Fibroblast of peridontal ligament (primary cell): ENCODE data around the gene PTCH1.

Experiments
- DNase-seq: peaks from one replicate; pipeline ENCODE4 v3.0.0-alpha.2; 2010; ENCODE audit errors: extremely low read depth

The PTCH1 gene

GRCh38 chr9:95516734-95517558, at the start of gene PTCH1:
Gene PTCH1, minus strand, starts transcription at chr9:95516971.
- peak; percentile 46 for DNase-seq

DNA sequence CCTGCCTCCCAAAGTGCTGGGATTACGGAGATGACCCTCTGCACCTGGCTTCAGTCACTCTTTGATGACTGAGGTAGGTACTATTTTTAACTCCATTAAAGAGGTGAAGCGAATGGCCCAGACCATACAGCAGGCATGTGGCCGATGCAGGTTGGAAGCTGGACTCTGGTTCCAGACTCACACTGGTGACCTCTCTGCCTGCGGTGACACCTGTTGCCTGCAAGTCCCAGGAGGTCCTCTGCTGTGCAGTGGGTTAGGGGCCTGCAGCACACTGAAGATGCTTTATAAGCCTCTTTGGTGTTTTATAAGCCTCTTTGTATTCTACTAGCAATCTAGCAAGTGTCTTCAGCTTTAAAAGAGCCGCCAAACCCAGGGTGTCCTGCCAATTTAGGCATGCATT, 49.2 kb upstream of the PTCH1 start:
- no peak for DNase-seq

DNA sequence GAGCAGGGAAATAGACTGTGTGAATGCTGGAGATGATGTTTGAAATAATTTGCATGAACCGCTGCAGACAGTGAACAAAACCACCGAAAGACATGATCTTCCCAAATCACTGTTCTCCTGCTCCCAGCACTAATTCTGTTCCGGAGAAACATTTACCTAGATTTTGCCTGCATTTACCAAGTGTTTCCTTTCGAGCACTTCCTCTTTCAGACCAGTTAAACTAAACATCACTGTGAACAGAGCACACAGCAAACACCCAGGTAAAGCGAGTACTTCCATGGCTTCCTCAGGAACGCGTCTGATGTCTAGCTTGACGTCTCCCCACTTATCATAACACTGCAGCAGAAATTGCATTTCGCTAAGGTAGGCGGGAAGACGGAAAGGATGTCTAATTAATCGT, 45.1 kb upstream of the PTCH1 start:
- no peak for DNase-seq

DNA sequence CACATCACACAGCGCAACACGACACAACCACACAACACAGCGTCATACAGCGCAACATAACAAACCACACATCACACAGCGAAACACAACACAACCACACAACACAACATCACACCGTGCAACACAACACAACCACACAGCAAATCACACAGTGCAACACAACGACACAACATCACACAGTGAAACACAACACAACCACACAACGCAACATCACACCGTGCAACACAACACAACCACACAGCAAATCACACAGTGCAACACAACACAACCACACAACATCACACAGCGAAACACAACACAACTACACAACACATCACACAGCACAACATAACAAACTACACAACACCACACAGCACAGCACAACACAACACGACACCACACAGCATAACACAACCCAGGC, 40.4 kb upstream of the PTCH1 start:
- DNase-seq: no peak

DNA sequence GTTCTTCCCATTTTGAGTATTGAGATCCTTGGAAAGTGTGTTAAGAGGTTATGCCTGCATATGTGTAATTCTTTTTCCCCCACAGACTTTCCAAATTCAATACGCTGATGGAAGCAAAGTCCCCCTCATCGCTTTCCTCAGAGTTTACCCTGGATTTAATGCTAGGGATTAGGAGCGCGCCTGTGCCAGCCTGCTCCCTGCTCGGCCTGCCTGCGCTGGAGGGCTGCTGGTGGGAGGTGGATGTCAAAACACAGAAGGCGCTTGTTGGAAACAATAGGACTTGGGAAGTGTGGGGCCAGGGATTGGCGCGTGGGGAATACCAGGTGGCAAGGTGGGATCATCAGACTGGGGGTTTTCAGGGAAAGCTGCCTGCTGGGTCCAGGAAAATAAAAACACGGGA, 39.8 kb upstream of the PTCH1 start:
- DNase-seq: no peak

DNA sequence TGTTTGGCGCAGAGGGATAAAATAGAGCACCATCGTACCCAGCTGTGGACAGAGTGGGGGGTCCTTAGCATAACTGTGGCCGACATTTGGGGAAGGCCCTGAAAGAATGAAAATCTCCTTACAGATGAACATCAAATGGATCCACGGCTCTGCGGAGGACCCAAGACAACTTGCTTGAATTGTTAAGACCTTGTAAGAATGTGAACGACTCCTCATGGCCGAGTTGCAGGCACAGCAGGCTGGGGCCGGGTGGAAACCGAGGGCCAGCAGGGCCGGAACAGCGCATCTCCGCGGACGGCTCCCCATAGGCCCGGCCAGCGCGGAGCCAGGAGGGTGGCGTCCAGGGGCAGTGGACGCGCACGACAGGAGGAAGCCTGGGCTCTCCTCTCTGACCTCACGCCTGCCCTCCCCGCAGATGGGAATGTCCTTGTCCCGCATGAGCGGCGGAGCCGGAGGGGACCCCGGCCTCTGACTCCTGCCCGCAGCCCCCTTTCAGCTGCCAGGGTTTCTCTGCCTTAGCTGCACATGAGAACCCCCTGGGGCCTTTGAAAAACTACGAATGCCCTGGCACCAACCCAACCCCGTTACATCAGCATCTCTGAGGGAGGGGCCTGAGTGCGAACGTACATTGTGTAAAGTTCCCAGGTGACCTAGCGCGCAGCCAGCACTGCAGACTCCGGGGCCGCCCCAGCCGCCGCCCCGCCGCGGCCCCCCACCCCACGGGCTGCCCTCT, 36.2 kb upstream of the PTCH1 start:
- no peak for DNase-seq

GRCh38 chr9:95552255-95552654, 35.5 kb upstream of the PTCH1 start:
- DNase-seq: no peak

DNA sequence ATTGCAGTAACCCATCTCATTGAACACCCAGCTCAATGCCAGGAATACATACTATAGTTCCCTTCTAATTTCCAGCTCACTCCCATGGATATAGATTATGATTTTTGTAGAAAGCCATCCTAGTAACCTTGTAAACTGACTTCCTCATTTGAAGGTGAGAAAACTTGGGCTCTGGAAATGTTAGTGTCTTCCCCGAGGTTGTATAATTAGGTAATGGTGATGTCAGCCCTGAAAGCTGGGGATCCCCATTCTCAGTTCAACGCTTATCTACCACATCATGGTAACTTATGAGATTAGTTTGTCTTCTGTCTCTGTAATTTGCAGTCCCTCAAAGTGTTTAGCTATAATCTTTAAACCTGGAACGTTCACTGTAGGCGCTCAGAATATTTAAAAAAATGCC, 34.6 kb upstream of the PTCH1 start:
- no peak for DNase-seq

GRCh38 chr9:95545831-95546567, 29.2 kb upstream of the PTCH1 start:
- no peak for DNase-seq

- no peak for DNase-seq
These were observed 17.4 kb upstream of the PTCH1 start for GRCh38 chr9:95533996-95534680.

DNA sequence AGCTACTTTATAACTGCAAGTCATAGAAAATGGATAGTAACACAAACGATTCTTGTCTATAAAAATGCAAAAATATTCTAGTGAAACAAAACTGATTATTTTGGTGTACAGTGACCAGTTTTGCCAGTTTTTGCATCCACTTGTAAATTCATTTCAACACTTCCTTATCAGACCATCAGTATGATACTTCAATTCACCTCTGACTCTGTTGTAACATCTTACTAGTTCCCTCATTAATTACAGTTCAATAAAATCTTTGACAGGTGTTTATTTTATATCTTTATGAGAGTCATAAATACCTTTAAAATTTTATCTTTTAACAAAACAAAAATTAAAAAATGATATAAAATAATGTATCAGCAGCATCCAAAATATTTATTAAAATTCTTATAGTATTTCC, 13.1 kb upstream of the PTCH1 start:
- DNase-seq: no peak

GRCh38 chr9:95528908-95529502, 12.2 kb upstream of the PTCH1 start:
- no peak for DNase-seq

DNA sequence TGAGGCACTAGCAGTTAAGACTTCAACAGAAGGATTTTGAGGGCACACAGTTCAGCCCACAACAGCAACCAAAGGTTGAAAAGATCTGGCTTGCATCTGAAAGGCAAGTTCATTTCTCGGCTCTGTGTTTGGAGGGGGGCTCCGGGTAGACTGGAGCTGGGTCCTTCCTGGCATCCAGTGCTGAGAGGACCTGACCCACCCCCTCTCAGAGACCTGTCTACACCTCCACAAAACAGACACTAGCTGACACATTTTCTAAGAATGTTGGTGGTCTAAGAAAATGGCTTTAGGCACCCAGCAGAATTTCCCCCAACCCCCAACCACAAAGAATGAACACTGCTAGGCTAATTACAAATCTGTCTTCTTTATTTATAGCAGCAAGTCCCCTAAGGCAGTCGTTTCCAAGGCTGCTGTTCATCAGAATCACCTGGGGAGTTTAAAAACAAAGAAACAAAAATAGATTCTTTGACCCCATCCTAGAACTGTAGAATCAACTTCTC, 6.2 kb upstream of the PTCH1 start:
- DNase-seq: no peak

- no peak for DNase-seq
These were observed 4.9 kb upstream of the PTCH1 start for GRCh38 chr9:95521699-95522098.

- DNase-seq: no peak
These were observed 1.0 kb upstream of the PTCH1 start for GRCh38 chr9:95517559-95518425.

GRCh38 chr9:95516221-95516733, 494 bp downstream of the PTCH1 start:
- no peak for DNase-seq

DNA sequence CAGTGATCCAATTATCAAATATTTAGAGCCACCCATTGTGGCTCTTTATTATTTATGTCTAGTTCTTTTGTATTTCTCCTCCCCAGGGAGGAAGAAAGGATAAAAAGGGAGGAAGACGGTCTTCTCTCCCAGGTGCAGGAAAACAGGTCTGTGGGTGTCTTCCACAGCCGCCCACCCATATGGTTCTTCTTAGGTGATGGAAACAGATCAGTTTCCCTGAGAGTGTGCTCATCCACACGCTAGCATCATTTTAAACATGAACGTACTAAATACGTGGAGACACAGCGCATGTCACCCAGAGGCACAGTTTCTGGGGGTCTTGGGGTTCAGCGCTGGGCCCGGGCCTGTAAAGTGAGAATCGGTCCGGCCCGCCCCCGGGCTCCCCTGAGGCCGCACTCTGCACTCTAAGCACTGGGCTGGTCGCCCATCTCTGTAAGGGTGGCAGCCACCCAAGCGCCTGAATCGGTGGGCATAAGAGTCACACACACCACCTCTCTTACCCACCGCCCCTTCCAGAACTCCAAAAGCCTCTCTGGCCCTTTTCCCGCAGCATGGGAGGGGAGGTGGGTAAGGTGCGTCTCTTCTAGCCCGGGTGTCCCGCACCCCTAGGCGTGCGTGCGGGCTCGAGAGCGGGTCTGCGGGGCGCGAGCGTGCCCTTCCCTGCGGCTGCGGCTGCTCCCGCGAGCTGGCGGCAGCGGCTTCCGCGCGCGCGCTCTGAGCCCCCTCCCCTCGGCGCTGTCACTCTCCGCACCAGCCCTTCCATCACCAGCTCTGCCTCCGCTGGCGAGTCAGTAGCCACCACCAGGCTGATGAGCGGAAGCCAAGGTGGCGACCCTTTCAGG, 1.3 kb downstream of the PTCH1 start:
- no peak for DNase-seq

GRCh38 chr9:95514342-95514741, 2.4 kb downstream of the PTCH1 start:
- no peak for DNase-seq

DNA sequence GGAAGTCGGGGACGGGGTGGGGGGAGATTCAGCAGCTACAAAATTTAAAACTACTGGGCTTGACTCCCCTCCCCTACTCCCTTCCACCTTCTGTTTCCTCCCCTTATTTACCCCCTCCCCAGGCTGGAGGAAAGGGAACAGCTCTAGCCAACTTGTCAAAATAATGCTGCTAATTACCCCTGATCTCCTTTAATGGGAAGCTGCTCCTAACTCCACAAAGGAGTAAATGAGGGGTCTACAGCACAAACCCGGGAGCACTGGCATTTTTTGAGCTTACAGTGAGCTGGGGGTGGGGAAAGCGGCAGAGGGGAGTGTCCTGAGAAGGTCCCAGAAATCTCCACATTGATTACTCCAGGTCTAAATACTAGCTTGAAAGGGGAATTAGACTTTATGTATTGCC, 3.1 kb downstream of the PTCH1 start:
- DNase-seq: no peak
